Right ventricle myocardium inferior (tissue), 1 donor: ENCODE measurements around the gene CHN2. TPM values are rescaled to one million over a fixed set of nuclear protein-coding genes. Genes with fewer than 3 reads are reported as not detected.

Experiments
- ATAC-seq: fragments of 200-7000 bp; cut with Tn5 transposase; one replicate; pipeline ENCODE4 v1.9.1; 2020; ENCODE audit warnings: mild to moderate bottlenecking, moderate library complexity
- DNase-seq: peaks from one replicate; pipeline ENCODE4 v3.0.0; 2021; ENCODE audit errors: missing footprints
- intact Hi-C: fragments of 100-400 bp; cut with DNase I; formaldehyde crosslinking; loops from one replicate; pipeline ENCODE4 v1.11.0; 2022
- total RNA-seq: library from RNA; stranded (reverse); fragmentation: NEBNext Ultra II Directional; extraction: Animal tissue kit (Norgen Biotek cat#: 25700); gene quantifications from one replicate; pipeline ENCODE4 v1.2.1, GENCODE V29; 2021
- donor health status: DM: no; HTN: yes; CAD: no; lungs with severe emphysema.

The CHN2 gene
- total RNA-seq, 1 donor from 2014 or later, result 20.2 TPM

DNA sequence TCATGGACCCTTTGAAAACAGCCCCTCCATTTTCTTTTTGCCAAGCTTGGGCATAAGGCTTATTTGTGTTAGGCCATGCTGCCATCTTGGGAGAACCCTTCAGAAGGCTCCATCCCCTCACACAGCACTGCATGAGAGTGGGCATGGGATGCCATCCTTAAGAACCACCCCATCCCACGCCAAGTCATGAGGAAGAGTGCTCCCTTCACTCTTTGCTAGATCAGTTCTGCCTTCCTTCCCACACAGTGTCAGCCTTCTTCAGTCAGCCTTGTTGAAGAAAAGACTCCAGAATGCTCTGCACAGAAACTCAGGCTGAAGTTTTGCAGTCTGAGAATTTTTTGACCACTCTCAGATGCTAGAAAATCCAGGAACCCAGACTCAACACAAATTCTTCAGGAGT lies 15.5 kb upstream of the CHN2 start:
- DNase-seq, result no peak
- intact Hi-C loops, result no loop called here
- no peak for ATAC-seq

DNA sequence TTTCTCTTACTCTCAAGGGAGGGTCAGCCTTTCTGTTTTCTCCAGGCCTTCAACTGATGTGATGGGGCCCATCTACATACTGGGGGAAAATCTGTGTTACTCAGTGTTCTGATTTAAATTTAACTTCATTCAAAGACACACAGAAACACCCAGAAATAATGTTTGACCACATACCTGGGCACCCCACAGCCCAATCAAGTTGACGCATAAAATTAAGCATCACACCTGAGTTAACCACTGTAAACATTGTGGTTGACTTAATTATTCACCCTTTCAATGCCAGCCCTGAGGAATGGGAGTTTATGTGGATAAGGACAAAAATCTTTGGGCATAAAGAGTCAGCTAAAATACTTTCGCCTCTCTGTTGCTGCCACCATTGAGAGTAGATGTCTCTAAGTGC lies 10.0 kb upstream of the CHN2 start:
- DNase-seq (no peak), ATAC-seq (no peak)
- intact Hi-C loops, result no loop called here

DNA sequence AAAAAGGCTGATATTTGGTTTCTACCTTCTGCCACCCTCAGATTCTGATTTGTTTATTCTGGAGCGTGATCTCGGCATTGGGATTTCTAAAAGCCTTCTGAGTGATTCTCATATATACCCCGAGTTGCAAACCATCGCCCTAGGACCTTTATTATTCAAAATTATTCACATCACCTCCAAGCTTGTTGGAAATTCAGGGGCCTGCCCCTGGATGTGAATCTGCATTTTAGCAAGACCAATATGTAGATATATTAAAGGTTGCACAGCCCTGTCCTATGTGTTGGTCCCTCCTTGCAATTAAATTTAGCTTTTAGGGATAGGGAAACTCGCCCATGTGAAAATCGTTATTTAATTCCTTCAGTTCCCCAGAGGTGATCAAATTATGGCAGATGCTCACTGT lies 9.0 kb upstream of the CHN2 start:
- intact Hi-C loops, result loop anchor here (5.0 kb wide), 1 partner anchor 157 kb away; no protein-coding TSS in a partner anchor
- no peak for DNase-seq
- no peak for ATAC-seq

DNA sequence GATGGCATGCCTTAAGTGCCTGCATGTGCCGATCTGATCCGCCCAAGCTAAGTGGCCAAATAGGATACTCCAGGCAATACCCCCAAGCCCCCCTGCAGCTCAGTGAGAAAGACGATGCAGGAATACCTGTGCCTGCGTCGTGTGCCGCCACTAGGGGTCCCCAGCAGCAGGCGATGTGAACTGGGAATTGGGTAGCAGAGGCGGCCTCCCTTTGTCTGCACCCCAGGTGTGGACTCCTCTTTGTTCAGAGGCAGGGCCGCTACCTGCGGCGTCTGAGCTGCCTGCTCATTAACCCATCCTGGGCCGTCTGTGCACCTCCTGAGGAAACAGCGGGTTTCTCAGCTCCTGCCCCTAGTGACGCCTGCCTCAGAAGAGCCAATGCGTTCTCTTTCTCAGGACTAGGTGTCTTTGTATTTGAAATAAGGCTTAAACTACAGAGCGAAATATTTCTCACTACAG lies 4.8 kb upstream of the CHN2 start:
- ATAC-seq (peak; percentile 56), DNase-seq (peak; percentile 83)
- intact Hi-C loops, result loop anchor here (5.0 to 10.0 kb wide), 3 partner anchors 153 to 265 kb away; no protein-coding TSS in a partner anchor

DNA sequence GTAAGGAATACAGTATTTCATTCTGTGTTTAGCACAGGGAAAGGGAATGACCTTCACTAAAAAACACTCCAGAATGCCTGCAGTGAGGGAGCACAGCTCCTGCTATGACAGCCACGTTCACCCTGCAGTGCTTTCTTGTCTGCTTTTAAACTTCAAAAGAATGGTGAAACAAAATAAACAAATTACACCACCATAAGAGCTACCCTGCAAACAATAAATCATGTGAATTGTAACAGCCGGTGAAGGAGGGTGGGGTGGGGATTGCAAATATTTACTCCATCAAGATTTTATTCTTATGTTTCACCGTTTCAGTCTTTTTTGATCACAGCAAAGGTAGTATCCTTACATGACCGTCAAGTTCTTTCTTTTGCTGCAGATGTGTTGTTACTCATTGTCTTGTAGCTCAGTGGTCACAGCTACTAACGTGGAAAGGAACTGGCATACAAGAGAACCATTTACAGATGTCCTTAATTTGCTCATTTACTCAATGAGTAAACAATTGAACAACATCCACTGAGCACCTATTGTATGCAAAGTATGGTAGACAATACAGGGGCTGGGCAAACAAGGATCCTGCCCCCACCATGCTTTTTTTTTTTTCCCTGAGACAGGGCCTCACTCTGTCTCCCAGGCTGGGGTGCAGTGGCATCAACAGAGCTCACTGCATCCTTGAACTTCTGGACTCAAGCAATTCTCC lies 4.1 kb upstream of the CHN2 start:
- intact Hi-C loops, result loop anchor here (5.0 to 10.0 kb wide), 2 partner anchors 217 to 266 kb away; no protein-coding TSS in a partner anchor
- ATAC-seq (no peak), DNase-seq (no peak)

DNA sequence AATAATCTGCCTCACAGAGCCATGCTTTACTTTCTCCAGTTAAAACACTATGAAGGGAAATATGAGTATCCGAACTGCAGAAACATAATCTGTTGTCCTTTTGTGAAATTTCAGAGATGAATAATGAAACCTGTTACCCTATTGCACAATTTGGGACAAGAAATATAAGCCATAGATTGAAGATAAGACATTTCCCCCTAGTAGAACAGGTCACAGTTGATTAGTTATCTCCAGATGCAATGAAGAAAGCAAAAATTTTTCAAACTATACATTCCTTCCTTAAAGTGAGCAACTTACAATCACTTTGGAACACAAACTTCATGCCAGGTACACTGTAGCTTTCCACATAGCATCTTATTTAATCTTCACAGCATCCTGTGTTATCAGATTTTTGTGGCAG lies 2.3 kb upstream of the CHN2 start:
- intact Hi-C loops, result loop anchor here (5.0 to 10.0 kb wide), 2 partner anchors 215 to 268 kb away; no protein-coding TSS in a partner anchor
- ATAC-seq (no peak), DNase-seq (no peak)

DNA sequence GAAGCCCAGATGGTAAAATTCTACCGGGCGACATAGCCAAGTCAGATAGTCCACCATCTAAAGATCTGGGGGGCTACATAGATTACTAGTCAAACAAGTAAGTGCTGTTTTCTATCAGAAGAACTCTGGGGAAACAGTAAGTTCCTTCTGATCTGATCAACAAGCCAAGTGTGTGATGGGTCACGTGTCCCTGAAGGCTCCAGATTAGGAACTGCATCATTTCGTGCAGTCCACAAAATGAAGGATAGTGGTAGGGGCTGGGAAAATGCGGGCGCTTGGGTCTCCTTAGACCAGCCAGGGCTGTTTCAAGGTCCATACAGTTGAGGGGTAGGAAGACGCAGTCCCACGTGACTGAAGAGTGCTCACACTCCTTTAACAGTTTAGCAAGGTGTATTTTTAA lies 1.8 kb upstream of the CHN2 start:
- DNase-seq (no peak), ATAC-seq (no peak)
- intact Hi-C loops, result loop anchor here (5.0 to 10.0 kb wide), 2 partner anchors 214 to 268 kb away; no protein-coding TSS in a partner anchor

DNA sequence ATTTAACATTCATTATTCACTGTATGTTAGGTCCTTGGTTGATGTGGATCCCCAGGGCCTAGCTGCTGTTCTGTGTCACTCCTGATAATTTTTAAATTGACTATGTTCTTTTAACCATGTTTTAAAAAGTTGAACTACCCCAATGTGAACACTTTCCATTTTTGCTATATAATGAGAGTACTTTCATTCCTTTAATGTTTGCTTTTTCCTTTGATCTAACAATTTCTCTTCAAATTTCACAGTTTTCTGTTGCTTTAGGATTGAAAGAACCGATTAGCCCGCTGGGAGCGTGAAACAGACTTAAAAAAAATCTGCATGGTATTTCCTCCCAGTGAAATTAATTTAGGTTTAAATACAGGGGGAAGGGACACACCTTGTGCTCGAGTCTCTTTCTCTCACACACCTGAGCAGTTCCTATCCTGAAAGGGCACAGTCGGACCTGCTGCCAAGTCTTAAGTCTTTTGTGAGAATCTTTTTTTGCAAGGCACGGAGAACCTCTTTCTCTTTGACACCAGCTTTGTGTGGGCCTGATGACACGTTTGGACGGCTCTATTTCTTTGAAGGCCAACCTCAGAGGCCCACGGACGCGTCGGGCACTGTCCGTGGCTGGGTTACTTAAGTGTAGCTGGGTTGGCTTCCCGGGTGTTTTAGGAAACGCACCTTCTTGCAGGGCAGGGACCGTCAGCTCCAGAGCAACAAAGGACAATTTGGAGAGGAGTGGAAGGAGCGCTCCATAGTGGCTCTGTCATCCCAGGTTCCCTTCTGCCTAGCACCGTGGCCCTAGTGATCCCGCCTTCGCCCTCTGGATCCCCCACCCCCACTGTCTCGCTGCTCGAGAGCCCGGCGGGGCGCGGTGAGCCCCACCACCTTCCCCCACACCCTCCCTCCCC lies 1.0 kb upstream of the CHN2 start:
- ATAC-seq, result no peak
- no peak for DNase-seq
- intact Hi-C loops, result loop anchor here (5.0 to 10.0 kb wide), 2 partner anchors 214 to 269 kb away; no protein-coding TSS in a partner anchor

DNA sequence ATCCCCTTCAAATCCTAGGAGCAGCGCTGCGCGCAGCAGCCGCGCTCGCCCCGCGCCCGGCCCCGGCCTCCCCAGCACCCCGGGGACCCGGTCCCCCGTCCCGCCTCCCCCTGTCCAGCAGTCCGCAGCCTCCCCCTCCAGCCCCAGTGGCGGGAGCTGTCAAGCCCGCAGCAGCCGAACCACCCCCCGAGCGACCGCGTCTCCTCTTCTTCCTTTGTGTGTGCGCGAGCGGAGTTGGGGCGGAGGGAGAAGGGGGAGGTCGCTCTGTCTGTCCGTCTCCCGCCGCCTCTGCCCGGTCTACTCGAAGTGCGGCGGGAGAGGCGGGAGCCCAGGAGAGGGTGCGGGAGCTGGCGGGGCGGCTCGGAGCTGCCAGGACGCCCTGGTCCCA lies 375 bp upstream of the CHN2 start:
- intact Hi-C loops, result loop anchor here (5.0 to 10.0 kb wide), 2 partner anchors 213 to 269 kb away; no protein-coding TSS in a partner anchor
- peak; percentile 67 for DNase-seq

DNA sequence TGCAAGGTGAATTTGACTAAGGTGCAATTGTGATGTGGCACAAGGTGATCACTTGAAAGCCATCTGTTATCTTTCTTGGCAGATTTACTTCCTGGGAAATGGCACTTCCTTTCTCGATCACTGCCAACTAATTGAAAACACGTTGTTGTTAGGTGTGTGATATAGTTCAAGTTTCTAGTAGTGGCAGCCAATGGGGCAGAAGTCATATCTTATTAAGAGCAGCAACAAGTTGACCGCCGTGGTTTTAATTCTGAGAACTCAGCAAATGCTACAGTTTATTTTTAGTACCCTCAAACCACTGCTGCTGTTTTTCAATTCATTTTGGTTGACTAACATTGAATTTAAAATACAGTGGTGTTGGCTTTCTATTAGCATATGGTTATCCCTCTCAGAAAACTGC lies 1.6 kb downstream of the CHN2 start:
- no peak for DNase-seq
- intact Hi-C loops, result loop anchor here (10.0 kb wide), 1 partner anchor 271 kb away; no protein-coding TSS in a partner anchor
- no peak for ATAC-seq

More for the DNA sequence above, 375 bp upstream of the CHN2 start:
- peak; percentile 25 for ATAC-seq

DNA sequence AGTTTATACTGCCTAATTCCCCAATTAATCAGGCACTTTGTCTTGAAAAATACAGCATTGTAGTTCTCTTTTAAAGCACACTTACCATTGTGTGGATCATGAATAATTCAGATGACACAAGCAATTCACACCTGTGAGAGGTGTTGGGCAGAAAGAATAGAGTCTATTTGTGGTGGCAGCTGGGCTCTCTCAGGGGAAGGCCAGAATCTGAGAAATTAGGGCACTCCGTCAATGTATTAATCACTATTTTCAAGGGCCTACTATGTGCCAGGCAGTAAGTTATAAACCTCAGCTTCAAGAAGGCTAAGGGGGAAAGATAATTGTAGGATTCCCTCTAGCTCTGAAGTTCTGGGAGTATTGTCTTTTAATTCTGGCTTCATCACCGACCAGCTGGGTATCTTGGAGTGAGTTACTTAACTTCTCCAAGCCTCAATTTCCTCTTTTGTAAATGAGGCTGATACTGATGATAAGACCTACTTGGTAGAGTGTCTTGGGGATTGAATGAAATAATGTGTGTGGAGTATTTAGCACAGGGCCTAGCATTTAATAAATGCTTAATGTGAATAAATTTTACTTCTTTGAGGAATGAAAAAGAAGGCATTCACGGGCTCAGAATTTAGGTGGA lies 2.5 kb downstream of the CHN2 start:
- intact Hi-C loops, result loop anchor here (10.0 kb wide), 1 partner anchor 272 kb away; no protein-coding TSS in a partner anchor
- DNase-seq (no peak), ATAC-seq (no peak)

DNA sequence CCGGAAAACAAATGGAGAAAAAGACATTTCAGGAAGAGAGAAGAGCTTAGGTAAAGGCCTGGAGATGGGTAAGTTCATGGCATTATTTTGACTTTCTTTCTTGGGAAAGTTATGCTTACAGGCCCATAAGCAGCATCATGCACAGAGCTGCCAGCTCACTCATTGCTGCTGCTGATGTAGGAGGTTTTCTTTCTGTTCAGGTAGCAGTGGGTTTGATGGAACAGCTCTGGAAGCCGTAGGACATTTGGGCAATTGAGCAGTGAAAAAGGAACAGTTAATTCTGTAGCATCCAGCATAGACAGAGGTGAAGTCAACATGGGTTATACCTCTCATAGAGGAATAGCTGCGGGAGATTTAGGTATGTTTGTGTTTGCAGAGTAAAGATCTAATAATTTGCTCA lies 3.3 kb downstream of the CHN2 start:
- no peak for DNase-seq
- intact Hi-C loops, result loop anchor here (10.0 kb wide), 1 partner anchor 273 kb away; no protein-coding TSS in a partner anchor
- ATAC-seq, result no peak

DNA sequence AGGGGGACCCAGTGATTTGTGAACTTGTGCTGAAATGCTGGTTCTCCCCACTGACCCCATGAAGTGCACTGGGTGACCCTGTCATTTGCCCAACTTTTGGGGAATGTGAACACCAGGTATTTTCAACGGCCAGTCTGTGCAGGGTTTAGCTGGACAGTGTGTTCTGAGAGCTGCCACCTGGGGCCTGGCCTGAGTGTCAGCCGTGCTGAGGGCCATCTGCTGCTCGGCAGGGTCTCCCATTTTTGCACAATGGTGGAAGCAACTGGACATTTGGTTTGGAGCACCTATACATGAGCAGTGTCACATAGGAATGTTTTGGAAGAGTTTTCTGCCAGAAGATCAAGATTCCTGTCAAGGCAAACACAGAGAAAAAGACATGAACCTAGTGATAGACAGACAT lies 5.2 kb downstream of the CHN2 start:
- intact Hi-C loops, result loop anchor here (10.0 kb wide), 1 partner anchor 275 kb away; no protein-coding TSS in a partner anchor
- DNase-seq (no peak), ATAC-seq (no peak)

DNA sequence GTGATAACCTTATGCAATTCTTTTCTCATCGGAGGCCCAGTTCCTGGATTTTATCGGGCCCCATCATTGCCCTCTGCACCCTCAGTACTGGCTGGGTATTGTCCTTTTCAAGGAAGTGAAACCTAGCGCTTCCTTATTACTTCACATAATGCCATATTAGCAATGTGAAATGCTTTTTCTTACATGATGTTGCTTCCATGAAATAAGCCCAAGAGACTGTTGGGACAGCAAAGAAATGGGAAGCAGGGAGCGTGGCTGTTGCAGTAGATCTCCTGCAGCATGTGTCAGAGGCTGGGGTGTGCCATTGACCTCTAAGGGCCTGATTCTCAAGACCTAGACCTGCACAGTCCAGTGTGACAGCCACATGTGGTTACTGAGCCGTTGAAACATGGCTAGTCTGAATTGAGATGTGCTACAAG lies 8.1 kb downstream of the CHN2 start:
- DNase-seq (peak; percentile 75), ATAC-seq (peak; percentile 69)
- intact Hi-C loops, result no loop called here

DNA sequence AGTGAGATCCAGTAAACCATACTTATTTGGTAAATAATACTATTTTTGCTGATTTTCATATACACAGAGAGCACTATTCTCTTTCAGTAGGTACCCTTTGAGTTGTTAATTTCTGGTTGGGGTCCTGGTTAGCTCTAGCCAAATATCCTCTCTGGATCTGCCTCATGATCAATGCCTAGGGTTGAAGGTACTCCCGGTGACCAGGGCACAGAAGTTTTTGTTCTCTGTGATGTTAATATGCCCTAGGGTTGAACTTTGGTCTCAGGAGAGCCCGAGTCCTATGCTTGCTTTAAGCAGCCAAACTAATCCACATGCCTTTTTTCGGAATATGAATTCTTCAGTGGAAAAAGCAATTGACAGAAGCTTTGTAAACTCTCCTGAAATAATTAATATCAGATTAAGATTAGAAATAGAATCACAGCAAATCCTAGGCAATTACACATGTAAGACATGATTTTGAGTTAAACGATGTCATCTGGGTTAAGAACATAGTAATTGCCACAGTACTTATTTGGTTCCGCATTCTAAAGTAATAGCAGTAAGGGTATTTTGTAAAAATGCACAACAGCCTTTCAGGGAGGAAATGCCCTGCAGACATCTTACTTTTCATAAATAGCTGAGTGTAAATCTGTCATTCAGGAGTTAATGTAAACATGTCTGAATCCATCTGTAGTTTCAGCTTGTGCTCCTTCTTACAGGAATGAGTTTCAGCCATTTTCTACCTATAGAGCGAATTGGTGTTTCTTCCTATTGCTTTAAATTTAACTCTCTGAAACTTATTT lies 10.1 kb downstream of the CHN2 start:
- ATAC-seq (no peak), DNase-seq (no peak)
- intact Hi-C loops, result no loop called here

DNA sequence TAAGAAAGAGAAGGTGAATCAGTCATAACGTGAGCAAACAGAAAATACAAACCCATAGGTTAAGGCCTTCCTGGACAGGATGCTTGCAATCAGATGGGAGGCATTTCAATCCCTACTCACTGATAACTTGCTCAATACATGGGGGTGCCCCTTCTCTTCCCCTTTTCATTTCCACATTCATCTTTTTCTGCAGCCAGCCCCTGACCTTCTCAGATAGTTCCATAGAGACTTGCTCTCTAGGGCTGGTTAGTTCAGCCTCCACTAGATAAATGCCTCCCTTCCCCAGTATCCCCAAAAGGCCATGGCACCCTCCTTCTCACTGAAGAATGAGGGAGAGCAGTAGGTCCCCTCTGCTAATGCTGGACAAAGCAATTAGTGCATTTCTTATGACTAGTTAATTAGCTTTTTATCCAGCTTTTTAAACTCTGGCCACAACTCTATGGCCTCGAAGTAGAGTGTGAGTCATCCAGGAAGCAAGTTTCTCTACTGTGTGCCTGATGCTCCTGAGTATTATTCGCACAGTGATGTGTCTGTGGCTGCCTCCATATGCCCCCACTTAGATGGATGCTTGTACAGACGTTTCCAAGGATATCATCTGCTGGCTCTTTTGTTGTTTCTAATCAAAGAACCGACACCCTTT lies 12.7 kb downstream of the CHN2 start:
- ATAC-seq (no peak), DNase-seq (no peak)
- intact Hi-C loops, result no loop called here

DNA sequence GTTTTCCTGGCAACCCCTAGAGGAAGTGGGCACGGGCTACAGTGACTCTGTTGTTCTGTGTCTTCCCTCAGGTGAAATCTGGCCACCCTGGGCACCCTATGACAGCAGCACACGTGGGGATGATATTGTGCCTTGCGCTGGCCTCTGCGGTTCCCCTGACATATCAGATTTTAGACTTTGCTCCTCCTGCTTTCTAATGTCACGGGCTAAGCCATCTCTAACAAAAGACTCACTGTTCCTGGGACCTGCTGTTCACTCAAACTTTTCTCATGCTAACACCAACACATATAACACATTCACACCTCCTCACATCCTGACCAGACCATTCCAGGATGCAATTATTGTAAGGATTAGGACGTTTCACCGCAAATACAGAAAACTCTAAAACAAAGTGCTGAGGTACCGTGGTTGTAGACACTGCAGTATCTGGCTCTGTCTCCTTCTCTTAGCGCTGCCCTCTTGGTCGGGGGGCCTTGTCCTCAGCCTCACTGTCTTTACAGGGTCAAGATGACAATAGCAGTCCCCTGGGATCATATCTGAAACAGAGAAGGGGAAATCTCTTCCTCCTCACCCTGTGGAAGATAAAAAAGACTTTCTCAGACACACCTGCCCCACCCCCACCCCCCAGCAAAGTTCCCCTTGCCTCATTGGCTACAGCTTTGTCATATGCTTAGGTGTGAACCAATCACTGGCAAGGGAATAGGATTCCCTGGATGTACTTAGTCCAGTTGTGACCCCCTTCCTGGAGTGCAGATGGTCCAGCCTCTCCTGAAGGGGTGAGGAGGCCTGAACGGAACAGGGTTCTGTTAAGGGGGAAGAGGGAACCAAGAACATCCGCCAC lies 14.1 kb downstream of the CHN2 start:
- intact Hi-C loops, result no loop called here
- no peak for ATAC-seq
- DNase-seq, result no peak
